H1 (cell line): ENCODE measurements around the gene LGR4.

ENCODE experiments used
- EGR1 ChIP-seq: IDR thresholded peaks from 2 replicates; pipeline ENCODE4 v1.6.1; 2011; ENCODE audit warnings: low read depth, low read length, borderline replicate concordance
- NANOG ChIP-seq: IDR thresholded peaks from 2 replicates; pipeline ENCODE4 v1.6.1; 2011; ENCODE audit warnings: low read length, low read depth, mild to moderate bottlenecking, inconsistent platforms; ENCODE audit not compliant: insufficient read depth, poor library complexity, severe bottlenecking
- POLR2A ChIP-seq, 2 experiments: IDR thresholded peaks; 1 replicate in 1 of 2; 2 replicates in 1 of 2; pipeline ENCODE4 v1.6.1; 2011; ENCODE audit warnings: low read depth in 2 of 2, low read length in 2 of 2, mild to moderate bottlenecking in 2 of 2; ENCODE audit errors: control extremely low read depth in 1 of 2
- RFX5 ChIP-seq: IDR thresholded peaks from 2 replicates; pipeline ENCODE4 v1.6.1; 2011; ENCODE audit warnings: low read depth, low read length, improper control_type of control experiment, borderline replicate concordance
- RXRA ChIP-seq: IDR thresholded peaks from 2 replicates; pipeline ENCODE4 v1.6.1; 2011; ENCODE audit warnings: low read depth, mild to moderate bottlenecking, low read length, moderate library complexity; ENCODE audit not compliant: insufficient read depth
- YY1 ChIP-seq: IDR thresholded peaks from 2 replicates; pipeline ENCODE4 v1.6.1; 2011; ENCODE audit warnings: low read depth, mild to moderate bottlenecking, low read length
- TF ChIP-seq, protein P1 (sequence below), 3 experiments: IDR thresholded peaks; 1 replicate in 2 of 3; 2 replicates in 1 of 3; pipeline versions ENCODE4 v1.5.1 to v1.6.1; 2011; ENCODE audit warnings: low read length in 3 of 3, mild to moderate bottlenecking in 3 of 3, inconsistent platforms in 2 of 3, low read depth in 1 of 3, moderate library complexity in 1 of 3; ENCODE audit not compliant: insufficient read depth in 1 of 3; ENCODE audit errors: control extremely low read depth in 1 of 3
- TF ChIP-seq, protein P2 (sequence below): IDR thresholded peaks from 2 replicates; pipeline ENCODE4 v1.6.1; 2012; ENCODE audit warnings: inconsistent platforms

DNA sequence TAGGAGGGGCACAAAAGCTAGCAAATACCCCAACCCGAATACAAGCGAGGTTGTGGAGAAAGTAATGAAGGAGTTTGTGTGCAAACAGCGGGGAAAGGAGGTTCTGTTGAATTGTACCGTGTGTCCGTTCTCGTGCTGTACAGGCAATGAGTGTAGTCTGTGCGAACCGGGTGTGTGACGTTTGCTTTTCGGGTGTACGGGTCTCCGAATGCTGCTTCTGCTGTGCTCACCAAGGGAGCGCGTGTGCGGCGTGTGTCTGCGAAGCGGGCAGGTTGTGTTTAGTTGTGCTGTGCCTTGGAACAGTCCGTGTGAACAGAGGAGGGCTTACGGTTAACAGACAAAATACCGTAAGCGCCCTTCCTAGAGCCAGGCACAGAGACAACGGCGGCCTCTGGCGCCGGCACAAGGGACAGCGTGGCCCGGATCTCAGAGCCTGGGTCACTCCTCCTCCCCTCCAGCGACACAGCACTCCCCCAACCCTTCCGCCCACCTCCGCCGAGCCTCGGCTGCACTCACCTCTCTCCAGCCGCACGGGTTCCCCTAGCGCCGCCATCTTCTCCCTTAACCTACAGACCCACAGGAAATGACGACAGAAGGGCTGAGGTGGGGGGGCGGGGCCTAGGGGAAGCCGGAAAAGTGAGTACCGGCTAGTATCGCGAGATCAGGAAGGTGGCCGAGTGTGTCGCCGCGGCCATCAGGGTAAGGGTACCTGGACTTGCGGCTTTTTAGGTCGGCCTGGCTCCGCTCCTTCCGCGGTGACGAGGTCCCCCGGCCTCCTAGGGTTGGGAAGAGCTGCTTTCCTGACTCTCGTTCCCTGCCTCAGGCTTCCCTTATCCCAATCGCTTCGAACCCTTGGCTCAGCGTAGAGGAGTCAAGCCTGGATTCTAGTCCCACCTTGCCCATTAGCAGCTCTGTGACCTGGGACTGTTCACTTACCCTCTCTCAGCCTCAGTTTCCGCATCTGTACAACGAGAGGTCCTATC, 33.9 kb upstream of the LGR4 start, which contains the start of gene LIN7C:
- TF ChIP-seq NANOG = no peak
- TF ChIP-seq, protein P1, sequence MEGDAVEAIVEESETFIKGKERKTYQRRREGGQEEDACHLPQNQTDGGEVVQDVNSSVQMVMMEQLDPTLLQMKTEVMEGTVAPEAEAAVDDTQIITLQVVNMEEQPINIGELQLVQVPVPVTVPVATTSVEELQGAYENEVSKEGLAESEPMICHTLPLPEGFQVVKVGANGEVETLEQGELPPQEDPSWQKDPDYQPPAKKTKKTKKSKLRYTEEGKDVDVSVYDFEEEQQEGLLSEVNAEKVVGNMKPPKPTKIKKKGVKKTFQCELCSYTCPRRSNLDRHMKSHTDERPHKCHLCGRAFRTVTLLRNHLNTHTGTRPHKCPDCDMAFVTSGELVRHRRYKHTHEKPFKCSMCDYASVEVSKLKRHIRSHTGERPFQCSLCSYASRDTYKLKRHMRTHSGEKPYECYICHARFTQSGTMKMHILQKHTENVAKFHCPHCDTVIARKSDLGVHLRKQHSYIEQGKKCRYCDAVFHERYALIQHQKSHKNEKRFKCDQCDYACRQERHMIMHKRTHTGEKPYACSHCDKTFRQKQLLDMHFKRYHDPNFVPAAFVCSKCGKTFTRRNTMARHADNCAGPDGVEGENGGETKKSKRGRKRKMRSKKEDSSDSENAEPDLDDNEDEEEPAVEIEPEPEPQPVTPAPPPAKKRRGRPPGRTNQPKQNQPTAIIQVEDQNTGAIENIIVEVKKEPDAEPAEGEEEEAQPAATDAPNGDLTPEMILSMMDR (IDR thresholded peaks at IDR 0.05; ENCODE audit: control extremely low read depth in 1 of 3, insufficient read depth in 1 of 3, low read depth in 1 of 3, low read length in 3 of 3) = peak in 2 of 3 experiments; percentile 21 to 22; a peak in 2 of 4 replicates
- peak; percentile 69 for TF ChIP-seq EGR1
- TF ChIP-seq RFX5 = no peak
- TF ChIP-seq RXRA = no peak
- TF ChIP-seq, protein P2, sequence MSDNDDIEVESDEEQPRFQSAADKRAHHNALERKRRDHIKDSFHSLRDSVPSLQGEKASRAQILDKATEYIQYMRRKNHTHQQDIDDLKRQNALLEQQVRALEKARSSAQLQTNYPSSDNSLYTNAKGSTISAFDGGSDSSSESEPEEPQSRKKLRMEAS = peak; percentile 82
- TF ChIP-seq POLR2A (IDR thresholded peaks at IDR 0.05; ENCODE audit: control extremely low read depth in 1 of 2, low read depth in 2 of 2, low read length in 2 of 2) = peak; percentile 98 to 99
- TF ChIP-seq YY1 = peak; percentile 97
